GM12873 (cell line): ENCODE data around the gene GTF2H1.

Source experiments
- TF ChIP-seq, protein P1 (sequence below): IDR thresholded peaks from 2 replicates; pipeline ENCODE4 v1.5.1; 2012; ENCODE audit warnings: low read depth, mild to moderate bottlenecking, moderate library complexity, low read length, control low read depth; ENCODE audit not compliant: insufficient read depth; ENCODE audit errors: missing control alignments

GTF2H1 gene

GRCh38 chr11:18312663-18313420 is 9.5 kb upstream of the GTF2H1 start:
- TF ChIP-seq, protein P1, sequence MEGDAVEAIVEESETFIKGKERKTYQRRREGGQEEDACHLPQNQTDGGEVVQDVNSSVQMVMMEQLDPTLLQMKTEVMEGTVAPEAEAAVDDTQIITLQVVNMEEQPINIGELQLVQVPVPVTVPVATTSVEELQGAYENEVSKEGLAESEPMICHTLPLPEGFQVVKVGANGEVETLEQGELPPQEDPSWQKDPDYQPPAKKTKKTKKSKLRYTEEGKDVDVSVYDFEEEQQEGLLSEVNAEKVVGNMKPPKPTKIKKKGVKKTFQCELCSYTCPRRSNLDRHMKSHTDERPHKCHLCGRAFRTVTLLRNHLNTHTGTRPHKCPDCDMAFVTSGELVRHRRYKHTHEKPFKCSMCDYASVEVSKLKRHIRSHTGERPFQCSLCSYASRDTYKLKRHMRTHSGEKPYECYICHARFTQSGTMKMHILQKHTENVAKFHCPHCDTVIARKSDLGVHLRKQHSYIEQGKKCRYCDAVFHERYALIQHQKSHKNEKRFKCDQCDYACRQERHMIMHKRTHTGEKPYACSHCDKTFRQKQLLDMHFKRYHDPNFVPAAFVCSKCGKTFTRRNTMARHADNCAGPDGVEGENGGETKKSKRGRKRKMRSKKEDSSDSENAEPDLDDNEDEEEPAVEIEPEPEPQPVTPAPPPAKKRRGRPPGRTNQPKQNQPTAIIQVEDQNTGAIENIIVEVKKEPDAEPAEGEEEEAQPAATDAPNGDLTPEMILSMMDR: no peak

- TF ChIP-seq, protein P1: no peak
These were observed 8.2 kb upstream of the GTF2H1 start for GRCh38 chr11:18313965-18314763.

DNA sequence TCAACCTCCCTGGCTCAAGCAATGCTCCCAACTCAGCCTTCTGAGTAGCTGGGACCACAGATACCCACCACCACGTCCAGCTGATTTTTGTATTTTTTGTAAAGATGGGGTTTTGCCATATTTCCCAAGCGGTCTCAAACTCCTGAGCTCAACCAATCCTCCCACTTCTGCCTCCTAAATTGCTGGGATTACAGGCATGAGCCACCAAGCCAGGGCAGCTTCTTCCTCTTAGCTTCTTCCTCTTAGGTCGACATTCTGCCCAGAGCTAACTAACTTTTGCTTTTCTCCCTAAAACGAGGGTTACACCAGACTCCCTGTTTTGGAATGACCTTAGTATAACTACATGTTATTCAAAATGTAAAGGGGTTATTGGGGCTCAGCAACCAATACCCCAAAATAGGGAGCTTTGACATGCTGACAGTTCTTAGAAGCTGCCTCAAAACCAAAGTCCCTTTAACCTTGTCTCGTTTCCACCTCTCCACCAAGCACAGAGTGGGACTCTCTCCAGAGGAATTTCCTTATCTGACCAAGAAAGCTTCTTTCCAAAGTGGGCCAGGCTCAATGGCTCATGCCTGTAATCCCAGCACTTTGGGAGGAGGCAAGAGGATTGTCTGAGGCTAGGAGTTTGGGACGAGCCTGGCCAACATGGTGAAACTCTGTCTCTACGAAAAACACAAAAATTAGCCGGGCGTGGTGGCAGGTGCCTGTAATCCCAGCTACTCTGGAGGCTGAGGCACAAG is 7.4 kb upstream of the GTF2H1 start:
- TF ChIP-seq, protein P1: no peak

GRCh38 chr11:18315893-18316292 is 6.5 kb upstream of the GTF2H1 start:
- TF ChIP-seq, protein P1: no peak

DNA sequence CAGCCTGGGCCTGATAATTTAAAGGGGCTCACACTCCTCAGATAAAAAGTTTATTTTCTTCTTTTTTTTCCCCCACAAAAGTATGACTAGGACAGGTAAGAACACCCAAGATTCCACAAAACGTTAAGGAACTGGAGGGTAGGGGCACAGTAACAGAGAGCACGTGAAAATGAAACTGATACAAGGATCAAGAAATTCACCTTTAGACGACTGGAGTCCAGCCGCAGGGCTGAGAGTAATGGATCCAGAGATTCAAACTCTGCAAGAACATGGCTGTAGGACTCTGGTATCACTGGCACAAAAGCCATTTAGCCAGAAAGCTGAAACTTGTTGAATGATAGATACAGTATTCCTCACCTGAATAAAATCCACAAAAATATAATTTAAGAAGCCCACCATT is 4.8 kb upstream of the GTF2H1 start:
- TF ChIP-seq, protein P1: no peak

GRCh38 chr11:18319914-18320313 is 2.5 kb upstream of the GTF2H1 start:
- TF ChIP-seq, protein P1: no peak

- TF ChIP-seq, protein P1: no peak
These were observed 1.8 kb upstream of the GTF2H1 start for GRCh38 chr11:18320617-18321016.
